Calu3 (cell line): ENCODE measurements around the gene ZNF445. TPM values are rescaled to one million over a fixed set of nuclear protein-coding genes. Genes with fewer than 3 reads are reported as not detected.

Experiments
- BruUV-seq: library from RNA; stranded (reverse); fragments of 400-500 nt; replicated peaks from 2 replicates; lab custom pipeline; 2021; lab: Mats Ljungman, UMichigan
- CTCF ChIA-PET: fragments of 300-600 bp; sonication (Branson Sonifier 250); formaldehyde crosslinking; loops from one replicate; lab custom pipeline; 2022; ENCODE audit warnings: antibody characterized with exemption; lab: Charles Lee
- DNase-seq: peaks from one replicate; pipeline ENCODE4 v3.0.0; 2022
- H3K27ac Mint-ChIP-seq: one replicate; pipeline ENCODE4 v1.8.0; 2022; ENCODE audit warnings: mixed read lengths; ENCODE audit not compliant: unreplicated experiment
- H3K27me3 Mint-ChIP-seq: one replicate; pipeline ENCODE4 v1.8.0; 2022; ENCODE audit warnings: mixed read lengths; ENCODE audit not compliant: unreplicated experiment
- H3K36me3 Mint-ChIP-seq: one replicate; pipeline ENCODE4 v1.8.0; 2022; ENCODE audit warnings: mild to moderate bottlenecking, moderate library complexity, mixed read lengths; ENCODE audit not compliant: insufficient read depth, unreplicated experiment
- H3K4me1 Mint-ChIP-seq: one replicate; pipeline ENCODE4 v1.8.0; 2022; ENCODE audit warnings: mild to moderate bottlenecking, low read depth, mixed read lengths; ENCODE audit not compliant: unreplicated experiment
- H3K4me3 Mint-ChIP-seq: one replicate; pipeline ENCODE4 v1.8.0; 2022; ENCODE audit warnings: mild to moderate bottlenecking, low read depth, moderate library complexity, mixed read lengths; ENCODE audit not compliant: unreplicated experiment
- H3K9me3 Mint-ChIP-seq: one replicate; pipeline ENCODE4 v1.8.0; 2022; ENCODE audit warnings: low read depth, mixed read lengths; ENCODE audit not compliant: unreplicated experiment
- intact Hi-C: fragments of 100-400 bp; cut with micrococcal nuclease; formaldehyde crosslinking; loops from one replicate; pipeline ENCODE4 v1.10.0; 2022; ENCODE audit not compliant: unreplicated experiment
- total RNA-seq: library from RNA; stranded (reverse); gene quantifications from 2 replicates; pipeline ENCODE4 v1.2.3, GENCODE V29; 2022
- TF ChIP-seq, protein P1 (sequence below): fragments of 200-600 bp; IDR thresholded peaks from one replicate; pipeline ENCODE4 v1.8.0; 2022; ENCODE audit warnings: antibody characterized with exemption; ENCODE audit not compliant: unreplicated experiment

Gene ZNF445
- total RNA-seq, 1 experiment from 2014 or later: 17.3 TPM

DNA sequence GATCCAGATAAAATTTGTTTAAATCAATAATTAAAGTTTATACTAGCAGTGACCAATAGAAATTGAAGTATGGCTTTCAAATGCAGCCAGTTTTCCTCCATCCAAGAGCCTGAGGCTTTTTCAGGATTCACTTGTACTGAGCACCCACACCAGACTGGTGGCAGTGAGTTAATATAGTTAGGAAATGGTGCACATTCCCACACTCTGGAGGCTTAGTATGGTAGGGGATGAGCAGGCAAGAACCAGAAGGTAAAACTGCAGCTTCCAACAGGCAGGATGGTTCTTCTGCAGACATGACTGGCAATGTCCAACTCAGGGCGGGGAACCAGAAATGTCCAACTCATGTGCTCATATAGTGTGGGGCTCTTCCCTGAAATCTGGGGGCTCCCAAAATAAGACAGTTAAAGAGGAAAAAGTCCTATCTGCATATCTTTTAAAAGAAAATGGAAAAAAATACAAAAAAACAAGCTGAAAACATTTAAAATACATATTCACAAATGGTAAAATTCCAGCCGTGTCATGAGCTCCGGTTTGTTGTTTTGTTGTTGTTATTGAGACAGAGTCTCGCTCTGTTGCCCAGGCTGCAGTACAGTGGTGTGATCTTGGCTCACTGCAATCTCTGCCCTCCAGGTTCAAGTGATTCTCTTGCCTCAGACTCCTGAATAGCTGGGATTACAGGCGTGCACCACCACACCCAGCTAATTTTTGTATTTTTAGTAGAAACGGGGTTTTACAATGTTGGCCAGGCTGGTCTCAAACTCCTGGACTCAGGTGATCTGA, 18.4 kb upstream of the ZNF445 start:
- BruUV-seq: no TSS peak
- Mint-ChIP-seq H3K4me3 (no peak overlapping the region), H3K4me1 (no peaks in the 10 kb centered on the region), H3K27me3 (no peaks in the 10 kb centered on the region), H3K36me3 (no peaks in the 10 kb centered on the region), H3K9me3 (peaks cover 13% of the 10 kb centered on the region), H3K27ac (no peak overlapping the region)
- TF ChIP-seq, protein P1, sequence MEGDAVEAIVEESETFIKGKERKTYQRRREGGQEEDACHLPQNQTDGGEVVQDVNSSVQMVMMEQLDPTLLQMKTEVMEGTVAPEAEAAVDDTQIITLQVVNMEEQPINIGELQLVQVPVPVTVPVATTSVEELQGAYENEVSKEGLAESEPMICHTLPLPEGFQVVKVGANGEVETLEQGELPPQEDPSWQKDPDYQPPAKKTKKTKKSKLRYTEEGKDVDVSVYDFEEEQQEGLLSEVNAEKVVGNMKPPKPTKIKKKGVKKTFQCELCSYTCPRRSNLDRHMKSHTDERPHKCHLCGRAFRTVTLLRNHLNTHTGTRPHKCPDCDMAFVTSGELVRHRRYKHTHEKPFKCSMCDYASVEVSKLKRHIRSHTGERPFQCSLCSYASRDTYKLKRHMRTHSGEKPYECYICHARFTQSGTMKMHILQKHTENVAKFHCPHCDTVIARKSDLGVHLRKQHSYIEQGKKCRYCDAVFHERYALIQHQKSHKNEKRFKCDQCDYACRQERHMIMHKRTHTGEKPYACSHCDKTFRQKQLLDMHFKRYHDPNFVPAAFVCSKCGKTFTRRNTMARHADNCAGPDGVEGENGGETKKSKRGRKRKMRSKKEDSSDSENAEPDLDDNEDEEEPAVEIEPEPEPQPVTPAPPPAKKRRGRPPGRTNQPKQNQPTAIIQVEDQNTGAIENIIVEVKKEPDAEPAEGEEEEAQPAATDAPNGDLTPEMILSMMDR: no peak
- no peak for DNase-seq
- CTCF ChIA-PET: no interaction called here
- intact Hi-C loops: no loop called here

DNA sequence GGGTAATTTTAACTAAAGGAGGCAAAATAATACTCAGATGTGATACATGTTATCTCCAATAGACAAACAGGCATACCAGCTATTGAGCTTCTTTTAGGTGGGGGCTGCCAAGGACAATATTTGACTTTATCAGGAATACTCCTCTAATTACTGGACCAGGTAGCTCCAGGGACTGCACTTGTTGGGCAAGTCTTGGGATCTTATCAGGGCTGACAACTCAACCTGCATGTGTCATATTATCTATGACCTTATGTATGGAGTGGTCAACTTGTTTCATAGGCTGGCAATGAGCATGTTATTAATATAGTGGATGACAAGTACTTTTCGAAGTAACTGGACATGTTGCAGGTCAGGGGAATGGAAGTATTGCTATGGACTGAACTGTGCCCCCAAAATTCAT, 15.0 kb upstream of the ZNF445 start:
- TF ChIP-seq, protein P1: no peak
- Mint-ChIP-seq H3K27me3 (no peaks in the 10 kb centered on the region), H3K36me3 (no peaks in the 10 kb centered on the region), H3K27ac (no peak overlapping the region), H3K9me3 (peaks cover 6% of the 10 kb centered on the region), H3K4me1 (no peaks in the 10 kb centered on the region), H3K4me3 (no peak overlapping the region)
- DNase-seq: no peak
- BruUV-seq: no TSS peak
- intact Hi-C loops: no loop called here
- CTCF ChIA-PET: interaction anchor here (0.6 kb wide), 1 partner anchor 129 kb away, joined by 3 read pairs; no protein-coding TSS in a partner anchor

DNA sequence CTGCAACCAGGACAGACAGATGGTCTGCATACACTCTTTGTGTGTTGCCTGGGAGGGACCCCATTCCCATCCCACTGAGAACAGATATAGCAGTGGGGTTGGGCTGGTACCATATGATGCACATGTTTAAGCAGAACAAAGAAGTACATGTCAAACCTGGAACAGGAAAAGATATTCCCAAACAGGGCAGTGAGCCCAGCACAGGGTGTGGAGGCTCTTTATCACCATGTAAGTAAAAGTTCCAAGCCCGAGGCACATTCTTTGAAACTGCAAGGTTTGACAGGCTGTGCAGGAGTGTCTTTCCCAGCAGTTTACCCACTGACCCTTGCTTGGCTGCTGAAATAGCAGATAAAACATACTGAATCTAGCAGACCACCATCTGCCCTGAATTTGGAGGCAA, 5.3 kb upstream of the ZNF445 start:
- H3K9me3 Mint-ChIP-seq: peaks cover 7% of the 10 kb centered on the region
- H3K4me1 Mint-ChIP-seq: peaks cover 8% of the 10 kb centered on the region
- peaks cover 7% of the 10 kb centered on the region for H3K36me3 Mint-ChIP-seq
- CTCF ChIA-PET: no interaction called here
- BruUV-seq: no TSS peak
- TF ChIP-seq, protein P1: no peak
- no peak for DNase-seq
- no peaks in the 10 kb centered on the region for H3K27me3 Mint-ChIP-seq
- H3K4me3 Mint-ChIP-seq: no peak overlapping the region
- H3K27ac Mint-ChIP-seq: no peak overlapping the region
- intact Hi-C loops: no loop called here

DNA sequence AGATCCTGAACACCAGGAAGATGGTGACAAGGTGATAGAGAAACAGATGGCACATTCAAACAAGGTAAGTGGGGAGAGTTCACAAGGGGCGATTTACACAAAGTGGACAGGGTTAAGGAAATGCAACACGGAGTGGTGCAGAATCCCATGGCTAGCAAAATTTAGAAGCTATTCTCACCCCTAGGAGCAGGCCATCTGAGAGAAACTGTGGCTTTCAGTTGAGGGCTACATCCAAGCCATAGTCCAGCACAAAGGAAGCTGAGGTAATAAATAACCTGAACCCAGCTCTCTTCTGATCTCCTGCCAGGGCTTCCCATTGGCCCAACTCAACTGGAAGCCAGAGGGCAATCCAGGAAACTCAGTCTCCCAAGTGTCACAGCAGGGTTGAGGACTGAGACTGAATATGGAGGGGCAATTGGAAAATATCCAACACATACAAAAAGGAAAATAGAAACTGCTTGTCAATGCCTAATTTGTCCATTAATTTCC, 1.2 kb upstream of the ZNF445 start:
- Mint-ChIP-seq H3K4me3 (no peak overlapping the region), H3K27ac (no peak overlapping the region), H3K36me3 (peaks cover 17% of the 10 kb centered on the region), H3K9me3 (peaks cover 2% of the 10 kb centered on the region), H3K4me1 (peaks cover 8% of the 10 kb centered on the region), H3K27me3 (no peaks in the 10 kb centered on the region)
- CTCF ChIA-PET: no interaction called here
- no TSS peak for BruUV-seq
- no peak for DNase-seq
- intact Hi-C loops: no loop called here
- TF ChIP-seq, protein P1: no peak
